ENCODE results near the gene GFI1.

The GFI1 gene

DNA sequence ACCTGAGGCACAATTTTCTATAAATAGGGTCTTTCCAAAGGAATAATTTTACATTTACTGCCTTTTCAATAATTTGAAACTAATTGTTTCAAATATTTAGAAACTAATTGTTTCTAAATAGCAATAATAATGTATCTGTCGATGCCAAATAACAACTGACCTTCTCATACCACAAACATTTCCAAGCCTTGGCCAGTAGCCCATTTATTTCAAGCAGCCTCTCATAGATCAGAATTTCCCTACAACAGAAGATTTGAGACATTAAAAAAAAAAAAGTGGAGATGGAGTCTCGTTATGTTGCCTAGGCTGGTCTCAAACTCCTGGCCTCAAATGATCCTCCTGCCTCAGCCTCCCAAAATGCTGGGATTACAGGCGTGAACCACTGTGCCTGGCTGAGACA is 2.1 kb upstream of the GFI1 start:
- no peak for DNase-seq (ENCODE audit: low read depth in 1 of 2, low spot score in 1 of 2)

GRCh38 chr1:92488416-92488815 is 1.7 kb upstream of the GFI1 start:
- DNase-seq (ENCODE audit: low read depth in 1 of 2, low spot score in 1 of 2) = no peak

GRCh38 chr1:92487078-92487605 is 417 bp upstream of the GFI1 start:
- no peak for DNase-seq (ENCODE audit: low read depth in 1 of 2, low spot score in 1 of 2)

DNA sequence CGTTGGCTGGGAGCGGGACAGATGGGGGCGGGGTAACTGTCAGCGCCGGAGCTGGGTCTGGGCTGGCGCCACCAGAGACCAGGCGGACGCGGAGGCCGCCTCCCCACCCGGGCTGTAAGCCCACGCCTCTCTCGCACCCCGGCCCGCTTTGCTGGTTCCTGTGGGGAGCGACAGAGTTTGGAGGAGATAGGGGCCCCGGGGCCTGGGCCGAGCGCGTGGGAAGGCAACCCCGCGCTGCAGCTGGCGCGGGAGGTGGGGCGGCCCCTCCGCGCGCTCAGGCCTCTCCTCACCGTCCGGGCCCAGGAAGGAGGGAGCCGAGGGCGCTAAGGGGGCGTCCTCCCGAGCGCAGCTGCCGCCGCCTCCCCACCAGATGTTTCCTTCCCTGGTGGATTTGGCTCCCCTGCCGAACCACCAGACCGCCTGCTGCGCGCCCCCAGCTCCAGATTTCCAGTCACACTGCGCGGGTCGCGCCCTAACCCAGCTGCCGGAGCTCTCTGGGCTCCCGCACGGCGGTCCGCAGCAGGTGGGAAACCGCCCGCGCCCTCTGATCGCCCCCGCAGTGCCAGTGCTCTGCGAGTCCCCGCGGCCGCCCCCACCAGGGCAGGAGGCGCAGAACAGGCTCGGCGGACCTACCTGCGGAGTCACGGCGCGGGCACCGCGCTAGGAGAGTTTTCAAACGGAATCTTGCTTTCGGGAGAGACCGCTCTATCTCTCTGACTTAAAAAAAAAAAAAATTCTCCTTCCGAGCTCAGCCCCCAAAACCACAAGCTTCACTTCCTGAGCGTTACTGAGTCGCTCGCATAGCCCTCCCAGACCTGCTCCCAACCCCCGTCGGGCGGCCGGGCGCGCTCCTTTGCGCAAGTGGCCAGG is 1.1 kb downstream of the GFI1 start:
- DNase-seq (ENCODE audit: low read depth in 1 of 2, low spot score in 1 of 2) = peak; percentile 70 to 84

GRCh38 chr1:92484472-92485380 is 2.0 kb downstream of the GFI1 start:
- DNase-seq (ENCODE audit: low read depth in 1 of 2, low spot score in 1 of 2) = peak in 1 of 2 donors; percentile 70

GRCh38 chr1:92483610-92484471 is 2.9 kb downstream of the GFI1 start:
- peak in 1 of 2 donors; percentile 66 for DNase-seq (ENCODE audit: low read depth in 1 of 2, low spot score in 1 of 2)

- DNase-seq (ENCODE audit: low read depth in 1 of 2, low spot score in 1 of 2) = no peak
Measured at GRCh38 chr1:92482665-92483609, 3.8 kb downstream of the GFI1 start.

- no peak for DNase-seq (ENCODE audit: low read depth in 1 of 2, low spot score in 1 of 2)
Measured at GRCh38 chr1:92481971-92482664, 4.6 kb downstream of the GFI1 start.

GRCh38 chr1:92481599-92481925 is 5.2 kb downstream of the GFI1 start:
- DNase-seq (ENCODE audit: low read depth in 1 of 2, low spot score in 1 of 2) = no peak

DNA sequence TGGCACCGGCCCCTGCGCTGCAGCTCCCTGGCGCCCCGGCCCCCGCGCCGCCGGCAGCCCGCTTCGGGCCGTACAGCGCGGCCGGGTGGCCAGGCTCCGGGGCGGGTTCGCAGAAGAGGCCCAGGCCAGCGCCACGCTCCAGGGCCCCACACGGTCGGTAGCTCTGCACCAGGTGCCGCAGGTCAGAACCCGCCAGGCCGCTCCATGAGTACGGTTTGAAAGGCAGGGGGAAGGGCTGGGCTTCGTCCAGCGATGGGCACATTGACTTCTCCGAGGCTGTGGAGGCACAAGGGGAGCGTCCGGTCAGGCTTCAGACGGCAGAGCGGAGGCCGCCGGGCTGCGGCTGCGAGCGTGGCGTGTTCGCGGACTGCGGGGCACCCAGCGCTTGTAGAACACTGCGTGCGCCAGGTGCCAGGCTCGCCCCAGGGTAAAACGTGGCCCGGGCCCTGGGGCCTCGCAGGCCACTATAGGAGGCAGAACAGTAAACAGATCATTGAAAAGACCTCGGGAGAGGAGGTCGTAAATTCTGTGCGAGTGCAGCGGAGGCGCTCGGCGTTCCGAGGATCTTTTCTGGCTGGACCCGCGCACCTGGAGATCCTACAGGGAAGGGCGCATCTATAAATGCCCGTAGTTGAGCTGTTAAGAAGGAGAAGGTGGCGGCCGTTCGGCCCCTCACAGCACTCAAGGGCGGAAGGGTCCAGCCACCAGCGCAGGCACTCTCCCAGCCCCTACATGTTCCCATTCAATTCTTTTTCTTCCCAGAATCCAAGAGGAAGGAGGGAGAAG is 5.7 kb downstream of the GFI1 start:
- DNase-seq (ENCODE audit: low read depth in 1 of 2, low spot score in 1 of 2) = no peak

- no peak for DNase-seq (ENCODE audit: low read depth in 1 of 2, low spot score in 1 of 2)
Measured at GRCh38 chr1:92480200-92480812, 6.4 kb downstream of the GFI1 start.

DNA sequence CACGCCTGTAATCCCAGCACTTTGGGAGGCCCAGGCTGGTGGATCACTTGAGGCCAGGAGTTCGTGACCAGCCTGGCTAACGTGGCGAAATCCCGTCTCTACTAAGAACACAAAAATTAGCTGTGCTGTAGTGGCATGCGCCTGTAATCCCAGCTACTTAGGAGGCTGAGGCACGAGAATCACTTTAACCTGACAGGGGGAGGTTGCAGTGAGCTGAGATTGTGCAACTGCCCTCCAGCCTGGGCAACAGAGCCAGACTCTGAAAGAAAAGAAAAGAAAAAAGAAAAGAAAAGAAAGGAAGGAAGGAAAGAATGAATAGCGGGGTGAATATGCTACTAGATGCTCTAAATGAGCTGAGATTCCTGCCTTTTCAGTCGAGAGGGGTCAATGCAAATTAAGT is 7.1 kb downstream of the GFI1 start:
- no peak for DNase-seq (ENCODE audit: low read depth in 1 of 2, low spot score in 1 of 2)

- no peak for DNase-seq (ENCODE audit: low read depth in 1 of 2, low spot score in 1 of 2)
Measured at GRCh38 chr1:92478393-92478792, 8.3 kb downstream of the GFI1 start.

DNA sequence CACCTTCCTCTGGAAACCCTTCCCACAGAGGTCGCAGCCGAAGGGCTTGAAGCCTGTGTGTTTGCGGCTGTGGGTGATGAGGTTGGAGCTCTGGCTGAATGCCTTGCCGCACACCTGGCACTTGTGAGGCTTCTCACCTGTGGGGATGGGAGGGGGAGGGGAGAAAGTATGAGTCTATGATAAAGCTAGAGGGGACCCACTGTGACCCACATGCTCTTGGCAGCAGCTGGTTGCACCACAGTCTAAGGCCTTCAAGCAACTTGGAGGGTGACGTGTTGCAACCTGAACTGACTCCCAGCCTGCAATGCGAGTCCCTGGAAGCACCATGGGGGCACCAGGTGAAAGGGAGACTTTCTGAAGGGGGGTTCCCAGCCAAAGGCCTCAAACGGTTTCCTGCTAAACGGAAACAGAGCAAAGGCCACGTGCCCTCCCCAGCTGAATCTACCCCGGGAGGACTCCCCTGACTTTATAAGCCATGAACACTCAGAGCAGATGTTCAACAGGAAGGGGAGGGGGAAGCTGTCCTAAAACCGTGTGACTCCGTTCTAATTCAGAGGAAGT is 10.6 kb downstream of the GFI1 start:
- no peak for DNase-seq (ENCODE audit: low read depth in 1 of 2, low spot score in 1 of 2)

GRCh38 chr1:92475029-92475428 is 11.7 kb downstream of the GFI1 start:
- no peak for DNase-seq (ENCODE audit: low read depth in 1 of 2, low spot score in 1 of 2)

DNA sequence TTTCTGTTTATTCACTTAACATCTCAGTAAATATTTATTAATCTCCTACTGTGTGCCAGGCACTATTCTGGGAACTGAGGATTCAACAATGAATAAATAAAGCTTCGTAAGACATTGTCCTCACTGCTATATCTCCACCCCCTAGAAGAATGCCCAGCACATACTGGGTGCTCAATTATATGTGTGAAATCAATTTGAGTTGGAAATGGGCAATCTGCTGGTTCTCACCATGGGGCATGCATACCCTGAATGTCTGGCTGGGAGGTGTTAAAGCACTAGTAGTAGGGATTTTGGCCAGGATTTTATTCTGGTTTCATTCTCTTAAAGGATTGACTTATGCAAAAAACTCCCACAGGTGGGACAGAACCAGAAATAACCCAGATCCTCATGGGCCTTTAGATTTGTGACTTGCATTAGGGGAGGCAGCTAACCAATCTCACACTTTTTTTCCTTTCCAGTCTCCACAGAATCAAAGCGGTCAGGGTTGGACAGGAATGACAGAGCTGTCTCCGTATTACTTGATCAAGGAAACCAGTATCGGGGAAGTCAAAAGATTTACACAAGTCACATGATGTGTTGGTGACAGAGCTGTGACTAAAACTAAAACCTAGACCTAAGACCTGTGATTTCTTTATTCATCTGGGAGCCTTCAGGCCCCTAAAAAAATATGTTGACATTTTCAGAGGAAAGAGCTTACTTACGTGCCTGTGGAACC is 12.8 kb downstream of the GFI1 start:
- no peak for DNase-seq (ENCODE audit: low read depth in 1 of 2, low spot score in 1 of 2)

DNA sequence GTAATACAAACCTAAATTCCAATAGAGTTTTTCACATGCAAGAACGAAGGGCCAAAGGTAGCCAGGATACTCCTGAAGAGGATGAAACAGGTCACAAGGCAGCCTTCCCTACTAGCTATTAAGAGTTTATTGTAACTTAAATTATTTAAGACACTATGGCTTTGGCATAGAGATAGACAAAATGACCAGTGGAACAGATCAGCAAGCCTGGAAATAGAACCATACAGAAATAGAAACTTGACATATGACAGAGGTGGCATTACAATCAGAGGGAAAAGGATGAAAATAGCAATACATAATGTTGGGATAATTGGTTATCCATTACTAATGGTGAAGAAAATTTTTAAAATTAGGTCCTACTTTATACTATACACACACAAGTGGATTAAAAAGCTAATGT is 16.5 kb downstream of the GFI1 start:
- no peak for DNase-seq (ENCODE audit: low read depth in 1 of 2, low spot score in 1 of 2)
